ENCODE results near the gene PLCB1. TPM values are rescaled to one million over a fixed set of nuclear protein-coding genes. Genes with fewer than 3 reads are reported as not detected.

PLCB1 gene
- total RNA-seq, 1 donor from 2014 or later, result 10.7 TPM

- H3K27ac Mint-ChIP-seq (ENCODE audit: unreplicated experiment), result no peak overlapping the region
- no peak for TF ChIP-seq EZH2 (IDR thresholded peaks at IDR 0.05; ENCODE audit: insufficient read depth, low read length)
- TF ChIP-seq CTCF (IDR thresholded peaks at IDR 0.05; ENCODE audit: insufficient read depth, low read depth, low read length), result no peak
Observed at GRCh38 chr20:8583012-8583565, 451.0 kb downstream of the PLCB1 start.

GRCh38 chr20:8583566-8584043 is 451.5 kb downstream of the PLCB1 start:
- no peak overlapping the region for H2AFZ ChIP-seq (ENCODE audit: low read depth, low read length)
- no peaks in the 10 kb centered on the region for H3K36me3 ChIP-seq (ENCODE audit: insufficient read depth, low read length)
- H3K79me2 ChIP-seq (ENCODE audit: insufficient read depth, low read length), result no peaks in the 10 kb centered on the region
- H3K36me3 Mint-ChIP-seq (ENCODE audit: low read depth, unreplicated experiment), result no peaks in the 10 kb centered on the region
- TF ChIP-seq CTCF (IDR thresholded peaks at IDR 0.05; ENCODE audit: insufficient read depth, low read depth, low read length), result no peak
- TF ChIP-seq EZH2 (IDR thresholded peaks at IDR 0.05; ENCODE audit: insufficient read depth, low read length), result no peak
- H3K9ac ChIP-seq (ENCODE audit: low read length), result no peak overlapping the region
- H4K20me1 ChIP-seq (ENCODE audit: insufficient read depth, low read length), result no peaks in the 10 kb centered on the region
- H3K4me3 ChIP-seq (ENCODE audit: insufficient read depth, low read depth, low read length), result no peak overlapping the region
- no peak overlapping the region for H3K4me3 Mint-ChIP-seq (ENCODE audit: unreplicated experiment)
- no peaks in the 10 kb centered on the region for H3K27me3 Mint-ChIP-seq (ENCODE audit: low read depth, unreplicated experiment)
- FAIRE-seq, result no peak
- DNase-seq (ENCODE audit: low read depth), result peak; percentile 65
- no peaks in the 10 kb centered on the region for H3K9me3 ChIP-seq (ENCODE audit: insufficient read depth, low read depth, low read length)
- H3K27me3 ChIP-seq (ENCODE audit: insufficient read depth, low read length), result no peaks in the 10 kb centered on the region
- peaks cover 9% of the 10 kb centered on the region for H3K4me1 Mint-ChIP-seq (ENCODE audit: low read depth, unreplicated experiment)
- H3K4me1 ChIP-seq (ENCODE audit: insufficient read depth, low read length), result no peaks in the 10 kb centered on the region
- H3K4me2 ChIP-seq (ENCODE audit: low read length), result peak overlapping the region; percentile 37
- H3K27ac ChIP-seq (ENCODE audit: low read depth, low read length), result peak overlapping the region; percentile 15
- no peaks in the 10 kb centered on the region for H3K9me3 Mint-ChIP-seq (ENCODE audit: unreplicated experiment)
- peak overlapping the region; percentile 34 for H3K27ac Mint-ChIP-seq (ENCODE audit: unreplicated experiment)

More at GRCh38 chr20:8583012-8583565, 451.0 kb downstream of the PLCB1 start:
- DNase-seq (ENCODE audit: low read depth), result no peak
- Histone ChIP-seq H2AFZ (ENCODE audit: low read depth, low read length) (no peak overlapping the region), H3K4me2 (ENCODE audit: low read length) (peak overlapping the region; percentile 37), H3K79me2 (ENCODE audit: insufficient read depth, low read length) (no peaks in the 10 kb centered on the region), H3K9me3 (ENCODE audit: insufficient read depth, low read depth, low read length) (no peaks in the 10 kb centered on the region), H4K20me1 (ENCODE audit: insufficient read depth, low read length) (no peaks in the 10 kb centered on the region), H3K4me3 (ENCODE audit: insufficient read depth, low read depth, low read length) (no peak overlapping the region), H3K36me3 (ENCODE audit: insufficient read depth, low read length) (no peaks in the 10 kb centered on the region), H3K27me3 (ENCODE audit: insufficient read depth, low read length) (no peaks in the 10 kb centered on the region), H3K4me1 (ENCODE audit: insufficient read depth, low read length) (no peaks in the 10 kb centered on the region), H3K9ac (ENCODE audit: low read length) (no peak overlapping the region), H3K27ac (ENCODE audit: low read depth, low read length) (peak overlapping the region; percentile 15)
- Mint-ChIP-seq H3K27me3 (ENCODE audit: low read depth, unreplicated experiment) (no peaks in the 10 kb centered on the region), H3K4me3 (ENCODE audit: unreplicated experiment) (no peak overlapping the region), H3K36me3 (ENCODE audit: low read depth, unreplicated experiment) (no peaks in the 10 kb centered on the region), H3K9me3 (ENCODE audit: unreplicated experiment) (no peaks in the 10 kb centered on the region), H3K4me1 (ENCODE audit: low read depth, unreplicated experiment) (peaks cover 9% of the 10 kb centered on the region)
- no peak for FAIRE-seq

- TF ChIP-seq CTCF (IDR thresholded peaks at IDR 0.05; ENCODE audit: insufficient read depth, low read depth, low read length), result no peak
- TF ChIP-seq EZH2 (IDR thresholded peaks at IDR 0.05; ENCODE audit: insufficient read depth, low read length), result no peak
- Histone ChIP-seq H3K79me2 (ENCODE audit: insufficient read depth, low read length) (no peaks in the 10 kb centered on the region), H3K27me3 (ENCODE audit: insufficient read depth, low read length) (no peaks in the 10 kb centered on the region), H3K36me3 (ENCODE audit: insufficient read depth, low read length) (no peaks in the 10 kb centered on the region), H3K4me2 (ENCODE audit: low read length) (no peak overlapping the region), H3K4me3 (ENCODE audit: insufficient read depth, low read depth, low read length) (no peak overlapping the region), H3K9me3 (ENCODE audit: insufficient read depth, low read depth, low read length) (no peaks in the 10 kb centered on the region), H2AFZ (ENCODE audit: low read depth, low read length) (no peak overlapping the region), H3K27ac (ENCODE audit: low read depth, low read length) (no peak overlapping the region), H4K20me1 (ENCODE audit: insufficient read depth, low read length) (no peaks in the 10 kb centered on the region), H3K4me1 (ENCODE audit: insufficient read depth, low read length) (no peaks in the 10 kb centered on the region), H3K9ac (ENCODE audit: low read length) (no peak overlapping the region)
- DNase-seq (ENCODE audit: low read depth) (no peak), FAIRE-seq (no peak)
- Mint-ChIP-seq H3K27ac (ENCODE audit: unreplicated experiment) (no peak overlapping the region), H3K36me3 (ENCODE audit: low read depth, unreplicated experiment) (no peaks in the 10 kb centered on the region), H3K27me3 (ENCODE audit: low read depth, unreplicated experiment) (no peaks in the 10 kb centered on the region), H3K4me1 (ENCODE audit: low read depth, unreplicated experiment) (peaks cover 9% of the 10 kb centered on the region), H3K9me3 (ENCODE audit: unreplicated experiment) (no peaks in the 10 kb centered on the region), H3K4me3 (ENCODE audit: unreplicated experiment) (no peak overlapping the region)
Observed at GRCh38 chr20:8587251-8587650, 455.2 kb downstream of the PLCB1 start.

Measured in astrocyte (in vitro differentiated cells and primary cell).